PFSK-1 (cell line): ENCODE data around the gene MTPN.

Experiments
- POLR2AphosphoS5 ChIP-seq: IDR thresholded peaks from 2 replicates; pipeline ENCODE4 v1.6.1; 2012; ENCODE audit warnings: low read depth, mild to moderate bottlenecking, control low read depth, low read length, moderate library complexity
- SIN3A ChIP-seq: IDR thresholded peaks from 2 replicates; pipeline ENCODE4 v1.6.1; 2012; ENCODE audit warnings: mild to moderate bottlenecking, low read length, moderate library complexity, borderline replicate concordance; ENCODE audit not compliant: insufficient read depth

GRCh38 chr7:135898226-135898625, 78.9 kb downstream of the MTPN start:
- no peak for TF ChIP-seq SIN3A
- TF ChIP-seq POLR2AphosphoS5 = no peak
